Measurements from ENCODE around the gene KRT75.

DNA sequence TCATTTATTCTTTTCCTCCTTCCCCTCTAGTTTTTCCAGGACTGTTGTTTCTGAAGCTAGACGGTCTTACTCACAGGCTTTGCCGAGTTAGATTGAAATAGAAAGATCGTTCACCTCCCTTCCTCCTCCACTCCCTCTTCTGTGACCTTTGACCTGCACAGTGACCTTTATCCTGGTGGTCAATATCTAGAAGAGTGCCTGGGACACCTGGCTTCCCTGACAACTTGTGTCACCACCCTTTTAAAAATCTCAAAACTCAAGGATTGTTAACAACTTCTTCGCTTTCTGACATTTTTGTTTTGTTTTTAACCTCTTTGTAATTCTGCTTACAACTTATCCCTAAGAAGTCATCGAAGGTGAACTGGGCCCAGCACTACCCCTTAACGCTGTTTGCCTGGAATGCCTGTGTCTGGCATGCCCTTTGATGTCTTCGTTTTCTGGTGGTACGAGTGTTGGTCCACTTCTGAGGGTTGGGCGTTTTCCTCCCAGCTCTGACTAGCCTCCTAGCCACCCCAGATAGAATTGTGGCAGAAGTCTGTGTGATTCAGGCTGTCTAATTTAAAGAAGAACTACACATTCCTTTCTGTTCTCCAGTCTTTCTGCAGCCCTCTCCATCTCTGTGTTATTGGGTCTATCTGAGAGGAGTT is 2.8 kb upstream of the KRT75 start:
- TF ChIP-seq, protein P1, sequence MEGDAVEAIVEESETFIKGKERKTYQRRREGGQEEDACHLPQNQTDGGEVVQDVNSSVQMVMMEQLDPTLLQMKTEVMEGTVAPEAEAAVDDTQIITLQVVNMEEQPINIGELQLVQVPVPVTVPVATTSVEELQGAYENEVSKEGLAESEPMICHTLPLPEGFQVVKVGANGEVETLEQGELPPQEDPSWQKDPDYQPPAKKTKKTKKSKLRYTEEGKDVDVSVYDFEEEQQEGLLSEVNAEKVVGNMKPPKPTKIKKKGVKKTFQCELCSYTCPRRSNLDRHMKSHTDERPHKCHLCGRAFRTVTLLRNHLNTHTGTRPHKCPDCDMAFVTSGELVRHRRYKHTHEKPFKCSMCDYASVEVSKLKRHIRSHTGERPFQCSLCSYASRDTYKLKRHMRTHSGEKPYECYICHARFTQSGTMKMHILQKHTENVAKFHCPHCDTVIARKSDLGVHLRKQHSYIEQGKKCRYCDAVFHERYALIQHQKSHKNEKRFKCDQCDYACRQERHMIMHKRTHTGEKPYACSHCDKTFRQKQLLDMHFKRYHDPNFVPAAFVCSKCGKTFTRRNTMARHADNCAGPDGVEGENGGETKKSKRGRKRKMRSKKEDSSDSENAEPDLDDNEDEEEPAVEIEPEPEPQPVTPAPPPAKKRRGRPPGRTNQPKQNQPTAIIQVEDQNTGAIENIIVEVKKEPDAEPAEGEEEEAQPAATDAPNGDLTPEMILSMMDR (conservative IDR thresholded peaks at IDR 0.05; ENCODE audit: low read depth, low read length), result no peak
- TF ChIP-seq EZH2 (IDR thresholded peaks at IDR 0.05; ENCODE audit: borderline replicate concordance, low read depth, low read length, poor library complexity, severe bottlenecking), result no peak

Measured in A673 (cell line).